Type B pancreatic cell (in vitro differentiated cells): ENCODE measurements around the gene TADA1. TPM values are rescaled to one million over a fixed set of nuclear protein-coding genes. Genes with fewer than 3 reads are reported as not detected.

ENCODE experiments used
- DNase-seq: peaks from one replicate; pipeline ENCODE4 v3.0.0; 2021; ENCODE audit warnings: mixed read lengths; ENCODE audit not compliant: unreplicated experiment; ENCODE audit errors: extremely low spot score
- H3K27ac Mint-ChIP-seq: 2 replicates; pipeline ENCODE4 v1.8.0; 2021; ENCODE audit warnings: mild to moderate bottlenecking, mixed read lengths
- H3K27me3 Mint-ChIP-seq: 2 replicates; pipeline ENCODE4 v1.8.0; 2021; ENCODE audit warnings: mixed read lengths
- H3K36me3 Mint-ChIP-seq: 2 replicates; pipeline ENCODE4 v1.8.0; 2021; ENCODE audit warnings: mixed read lengths
- H3K4me1 Mint-ChIP-seq: one replicate; pipeline ENCODE4 v1.8.0; 2021; ENCODE audit warnings: mixed read lengths; ENCODE audit not compliant: unreplicated experiment
- H3K4me3 Mint-ChIP-seq: 2 replicates; pipeline ENCODE4 v1.8.0; 2021; ENCODE audit warnings: mild to moderate bottlenecking, mixed read lengths
- H3K9me3 Mint-ChIP-seq: 2 replicates; pipeline ENCODE4 v1.8.0; 2021; ENCODE audit warnings: mixed read lengths
- total RNA-seq: library from RNA; stranded (reverse); gene quantifications from 2 replicates; pipeline ENCODE4 v1.2.1, GENCODE V29; 2021; ENCODE audit warnings: low replicate concordance
- TF ChIP-seq, protein P1 (sequence below): fragments of 200-600 bp; sonication (generic); conservative IDR thresholded peaks from 2 replicates; pipeline ENCODE4 v1.5.0; 2021; ENCODE audit warnings: antibody characterized with exemption, mild to moderate bottlenecking

Gene TADA1
- total RNA-seq, 1 donor from 2014 or later = 18.4 TPM

GRCh38 chr1:166910396-166910994, 34.4 kb upstream of the TADA1 start:
- TF ChIP-seq, protein P1, sequence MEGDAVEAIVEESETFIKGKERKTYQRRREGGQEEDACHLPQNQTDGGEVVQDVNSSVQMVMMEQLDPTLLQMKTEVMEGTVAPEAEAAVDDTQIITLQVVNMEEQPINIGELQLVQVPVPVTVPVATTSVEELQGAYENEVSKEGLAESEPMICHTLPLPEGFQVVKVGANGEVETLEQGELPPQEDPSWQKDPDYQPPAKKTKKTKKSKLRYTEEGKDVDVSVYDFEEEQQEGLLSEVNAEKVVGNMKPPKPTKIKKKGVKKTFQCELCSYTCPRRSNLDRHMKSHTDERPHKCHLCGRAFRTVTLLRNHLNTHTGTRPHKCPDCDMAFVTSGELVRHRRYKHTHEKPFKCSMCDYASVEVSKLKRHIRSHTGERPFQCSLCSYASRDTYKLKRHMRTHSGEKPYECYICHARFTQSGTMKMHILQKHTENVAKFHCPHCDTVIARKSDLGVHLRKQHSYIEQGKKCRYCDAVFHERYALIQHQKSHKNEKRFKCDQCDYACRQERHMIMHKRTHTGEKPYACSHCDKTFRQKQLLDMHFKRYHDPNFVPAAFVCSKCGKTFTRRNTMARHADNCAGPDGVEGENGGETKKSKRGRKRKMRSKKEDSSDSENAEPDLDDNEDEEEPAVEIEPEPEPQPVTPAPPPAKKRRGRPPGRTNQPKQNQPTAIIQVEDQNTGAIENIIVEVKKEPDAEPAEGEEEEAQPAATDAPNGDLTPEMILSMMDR = peak; percentile 93
- H3K27ac Mint-ChIP-seq = peak overlapping the region; percentile 35
- H3K27me3 Mint-ChIP-seq = peaks cover 39% of the 10 kb centered on the region
- no peaks in the 10 kb centered on the region for H3K4me1 Mint-ChIP-seq
- no peak for DNase-seq
- H3K36me3 Mint-ChIP-seq = no peaks in the 10 kb centered on the region
- no peak overlapping the region for H3K4me3 Mint-ChIP-seq
- no peaks in the 10 kb centered on the region for H3K9me3 Mint-ChIP-seq

DNA sequence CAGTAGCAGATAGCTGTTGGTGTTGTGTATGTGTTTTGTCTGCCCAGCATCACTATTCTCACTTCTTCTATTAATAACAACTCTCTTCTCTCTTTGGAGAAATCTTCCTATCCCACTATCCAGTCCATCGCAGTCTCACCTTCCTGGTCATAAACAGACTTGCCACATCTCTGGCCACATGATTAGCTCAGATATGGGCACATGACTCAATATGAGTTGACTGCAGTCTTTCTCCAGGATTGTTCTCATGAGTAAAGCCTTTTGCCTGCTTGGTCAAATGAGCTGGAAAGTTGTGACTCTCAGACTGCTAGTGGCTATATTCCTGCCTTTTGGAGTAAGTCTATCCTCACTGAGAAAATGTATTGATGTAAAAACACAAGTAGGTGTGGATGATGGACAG, 32.9 kb upstream of the TADA1 start:
- Mint-ChIP-seq H3K36me3 (no peaks in the 10 kb centered on the region), H3K9me3 (no peaks in the 10 kb centered on the region), H3K27ac (no peak overlapping the region), H3K4me1 (no peaks in the 10 kb centered on the region), H3K27me3 (peaks cover 37% of the 10 kb centered on the region), H3K4me3 (no peak overlapping the region)
- DNase-seq = no peak
- TF ChIP-seq, protein P1 = no peak

- H3K4me3 Mint-ChIP-seq = no peak overlapping the region
- TF ChIP-seq, protein P1 = no peak
- H3K27ac Mint-ChIP-seq = no peak overlapping the region
- peaks cover 30% of the 10 kb centered on the region for H3K27me3 Mint-ChIP-seq
- H3K9me3 Mint-ChIP-seq = no peaks in the 10 kb centered on the region
- H3K4me1 Mint-ChIP-seq = no peaks in the 10 kb centered on the region
- no peak for DNase-seq
- no peaks in the 10 kb centered on the region for H3K36me3 Mint-ChIP-seq
Measured at GRCh38 chr1:166907763-166908162, 31.7 kb upstream of the TADA1 start.

GRCh38 chr1:166907051-166907450, 31.0 kb upstream of the TADA1 start:
- Mint-ChIP-seq H3K4me1 (no peaks in the 10 kb centered on the region), H3K4me3 (no peak overlapping the region), H3K36me3 (no peaks in the 10 kb centered on the region), H3K27me3 (peaks cover 29% of the 10 kb centered on the region), H3K27ac (no peak overlapping the region), H3K9me3 (no peaks in the 10 kb centered on the region)
- no peak for DNase-seq
- TF ChIP-seq, protein P1 = no peak

- H3K36me3 Mint-ChIP-seq = no peaks in the 10 kb centered on the region
- TF ChIP-seq, protein P1 = no peak
Measured at GRCh38 chr1:166906647-166907046, 30.6 kb upstream of the TADA1 start.

More at GRCh38 chr1:166906647-166907046, 30.6 kb upstream of the TADA1 start:
- H3K27ac Mint-ChIP-seq = no peak overlapping the region
- no peaks in the 10 kb centered on the region for H3K9me3 Mint-ChIP-seq
- H3K4me1 Mint-ChIP-seq = no peaks in the 10 kb centered on the region
- DNase-seq = no peak
- H3K4me3 Mint-ChIP-seq = no peak overlapping the region
- peaks cover 29% of the 10 kb centered on the region for H3K27me3 Mint-ChIP-seq
